GM19467 (cell line): ENCODE results near the gene PSAT1.

Source experiments
- ATAC-seq: cut with Tn5 transposase; IDR thresholded peaks from one replicate; pipeline ENCODE4 v1.9.1; 2021; ENCODE audit warnings: mild to moderate bottlenecking, moderate library complexity; ENCODE audit not compliant: unreplicated experiment

Gene PSAT1

DNA sequence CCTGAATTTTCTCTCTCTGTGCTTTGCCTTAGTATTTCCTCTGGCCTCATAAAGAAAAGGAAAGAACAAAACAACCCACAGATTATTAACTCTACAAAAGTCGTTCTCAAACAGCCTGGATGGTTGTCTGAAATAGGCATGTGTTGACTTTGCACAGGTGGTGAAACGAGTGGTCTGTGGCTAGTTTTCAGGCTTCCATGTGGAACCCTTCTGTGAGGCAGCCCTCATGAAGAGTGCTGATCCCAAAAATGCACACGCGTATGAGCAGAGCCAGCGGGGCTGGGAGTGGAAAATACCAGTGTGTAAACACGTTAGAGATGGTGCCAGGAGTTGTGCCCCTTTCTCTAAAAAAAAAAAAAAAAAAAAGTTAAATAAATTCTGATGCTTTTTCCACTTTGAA lies 4.9 kb upstream of the PSAT1 start:
- ATAC-seq = no peak

DNA sequence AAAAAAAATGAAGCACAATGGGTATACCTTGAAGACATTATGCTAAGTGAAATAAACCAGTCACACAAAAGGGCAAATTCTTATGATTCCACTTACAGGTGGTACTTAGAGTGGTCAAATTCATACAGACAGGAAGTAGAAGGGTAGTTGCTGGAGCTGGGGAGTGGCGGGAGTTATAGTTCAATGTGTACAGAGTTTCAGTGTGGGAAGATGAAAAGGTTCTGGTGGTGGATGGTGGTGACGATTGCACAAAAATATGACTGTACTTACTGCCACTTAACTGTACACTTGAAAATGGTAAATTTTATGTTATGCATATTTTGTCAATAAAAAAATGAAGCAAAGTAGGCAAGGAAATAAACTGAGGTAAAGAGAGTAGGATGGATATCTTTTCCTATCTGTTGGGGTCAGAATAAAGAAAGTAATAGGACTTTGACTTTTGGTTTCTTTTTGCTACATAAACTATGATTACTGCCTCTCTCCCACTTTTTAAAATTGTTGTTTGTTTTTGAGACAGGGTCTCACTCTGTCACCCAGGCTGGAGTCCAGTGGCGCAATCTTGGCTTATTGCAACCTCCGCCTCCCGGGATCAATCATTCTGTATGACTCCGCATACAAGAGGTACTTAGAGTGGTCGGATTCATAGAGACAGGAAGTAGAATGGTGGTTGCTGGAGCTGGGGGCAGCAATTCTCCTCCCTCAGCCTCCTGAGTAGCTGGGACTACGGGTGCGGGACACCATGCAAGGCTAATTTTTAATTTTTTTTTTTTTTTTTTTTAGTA lies 4.0 kb upstream of the PSAT1 start:
- ATAC-seq = no peak

DNA sequence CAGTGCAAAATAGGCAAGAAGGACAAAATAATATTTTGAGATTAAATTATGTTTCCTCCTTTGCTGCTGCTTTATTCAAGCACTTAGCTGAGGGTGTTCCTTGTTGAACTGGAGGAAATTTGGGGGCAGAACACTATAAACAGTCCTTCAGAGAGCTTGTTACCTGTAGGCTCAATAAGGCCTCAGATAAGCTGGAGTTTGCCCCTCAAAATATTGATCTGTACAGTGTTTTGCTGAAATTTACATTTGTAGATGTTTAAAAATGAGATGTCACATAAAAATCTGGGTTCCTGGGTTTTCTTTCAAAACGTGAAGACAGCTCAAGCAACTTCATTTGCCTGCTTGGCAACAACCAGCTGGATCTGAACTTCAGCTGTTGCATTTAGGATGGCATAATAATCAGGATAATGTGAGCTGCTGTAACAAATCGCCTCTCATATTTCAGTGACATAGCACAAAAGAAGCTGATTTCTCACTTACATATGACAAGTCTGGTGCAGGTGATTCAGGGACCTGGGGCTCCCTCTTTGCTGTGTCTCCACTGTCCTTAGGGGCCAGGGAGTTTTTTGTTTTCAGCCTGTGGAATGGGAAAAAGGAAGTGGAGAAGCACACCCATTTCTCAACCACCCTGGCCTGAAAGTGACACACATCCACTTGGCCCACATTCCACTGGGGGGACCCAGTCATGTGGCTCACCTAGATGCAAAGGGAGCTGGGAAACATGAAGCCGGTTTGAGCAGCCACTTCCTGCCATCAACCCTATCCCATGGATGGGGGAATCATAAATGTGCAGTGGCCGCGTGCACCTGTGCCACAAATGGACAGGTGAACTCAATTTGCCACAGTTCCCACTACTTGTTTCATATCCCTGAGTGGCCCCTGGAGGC lies 2.4 kb upstream of the PSAT1 start:
- ATAC-seq = no peak

DNA sequence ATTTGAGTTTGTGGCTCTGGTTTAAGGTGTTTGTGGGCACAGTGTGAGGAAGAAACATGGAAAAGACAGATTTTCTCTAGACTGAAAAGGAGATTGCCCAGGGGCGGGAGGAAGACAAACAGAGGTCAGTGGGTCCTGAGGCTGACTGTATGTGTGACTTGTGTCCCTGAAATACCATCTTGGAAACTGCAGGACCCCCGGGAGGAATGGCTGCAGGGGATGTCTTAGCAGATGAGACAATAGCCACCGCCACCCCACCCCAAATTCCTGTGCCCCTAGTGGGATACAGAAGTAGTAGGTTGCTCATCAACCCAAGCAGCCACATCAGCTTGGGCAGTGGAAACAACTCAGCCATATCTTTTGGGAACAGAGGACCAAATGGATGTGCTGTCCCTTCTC lies 1.7 kb upstream of the PSAT1 start:
- no peak for ATAC-seq

DNA sequence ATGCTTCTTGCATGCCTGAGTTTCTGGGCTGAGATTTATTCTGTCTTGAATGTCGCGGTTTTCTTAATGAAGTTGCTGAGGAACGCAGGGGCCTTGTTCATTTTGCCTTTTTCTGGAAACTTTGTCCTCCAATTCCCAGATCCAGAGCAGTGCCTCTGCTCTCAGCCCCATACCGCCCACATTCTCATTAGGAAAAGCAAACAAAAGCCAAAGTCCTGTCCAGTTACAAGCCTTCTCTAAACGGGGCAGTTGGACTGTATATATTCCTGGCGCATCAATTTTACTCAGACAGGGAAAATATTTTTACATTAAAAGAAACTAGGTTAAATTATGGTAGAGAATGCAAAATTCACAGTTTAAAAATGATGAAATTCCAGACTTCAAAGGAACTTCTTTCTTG lies 1.2 kb upstream of the PSAT1 start:
- ATAC-seq = no peak

DNA sequence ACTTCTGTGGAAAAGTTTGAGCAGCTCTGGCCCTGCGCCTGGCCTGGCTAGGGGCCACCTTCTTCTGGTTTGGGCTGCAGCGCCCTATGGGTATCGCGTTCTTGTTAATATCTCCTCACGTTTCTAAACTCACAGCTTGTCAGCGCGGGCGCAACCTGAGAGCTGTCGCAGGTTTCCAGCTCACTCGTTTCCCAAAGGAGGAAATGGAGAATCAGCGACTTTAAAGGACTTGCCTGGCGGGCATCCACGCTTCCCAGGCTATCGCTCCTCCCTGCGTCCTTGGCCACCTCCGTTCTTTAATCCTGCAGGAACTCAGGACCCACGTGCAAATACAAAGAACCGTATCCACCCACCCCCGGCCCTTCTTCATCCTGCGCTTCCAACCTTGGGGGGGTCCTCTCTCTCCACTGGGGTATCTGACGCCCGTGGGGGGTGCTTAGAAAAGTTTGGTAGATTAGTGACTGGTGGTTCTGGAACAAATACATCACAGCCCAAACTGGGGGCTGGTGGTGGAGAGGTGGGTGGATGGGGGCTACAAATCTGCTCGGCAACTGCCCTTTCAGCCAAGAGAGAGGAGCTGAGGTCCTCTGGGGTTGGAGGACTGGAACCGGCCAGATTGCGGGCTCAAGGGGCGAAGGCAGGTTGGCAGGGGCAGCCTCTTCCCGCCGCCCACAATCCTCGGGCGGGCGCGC lies 578 bp upstream of the PSAT1 start:
- no peak for ATAC-seq

DNA sequence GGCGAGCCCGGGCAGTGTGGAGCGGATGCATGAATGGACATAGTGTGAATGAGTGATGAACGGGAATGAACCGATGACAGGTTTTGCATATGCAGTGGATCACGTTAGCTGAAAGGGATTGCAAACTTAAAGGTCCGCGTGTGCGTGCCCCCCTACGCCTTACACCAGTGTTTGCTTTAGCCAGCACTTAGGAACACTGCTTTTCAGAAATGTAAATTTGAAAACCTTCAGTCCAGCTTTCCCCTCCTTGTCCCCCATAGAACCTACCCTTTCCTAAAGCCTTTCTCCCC lies 692 bp downstream of the PSAT1 start:
- ATAC-seq = no peak

DNA sequence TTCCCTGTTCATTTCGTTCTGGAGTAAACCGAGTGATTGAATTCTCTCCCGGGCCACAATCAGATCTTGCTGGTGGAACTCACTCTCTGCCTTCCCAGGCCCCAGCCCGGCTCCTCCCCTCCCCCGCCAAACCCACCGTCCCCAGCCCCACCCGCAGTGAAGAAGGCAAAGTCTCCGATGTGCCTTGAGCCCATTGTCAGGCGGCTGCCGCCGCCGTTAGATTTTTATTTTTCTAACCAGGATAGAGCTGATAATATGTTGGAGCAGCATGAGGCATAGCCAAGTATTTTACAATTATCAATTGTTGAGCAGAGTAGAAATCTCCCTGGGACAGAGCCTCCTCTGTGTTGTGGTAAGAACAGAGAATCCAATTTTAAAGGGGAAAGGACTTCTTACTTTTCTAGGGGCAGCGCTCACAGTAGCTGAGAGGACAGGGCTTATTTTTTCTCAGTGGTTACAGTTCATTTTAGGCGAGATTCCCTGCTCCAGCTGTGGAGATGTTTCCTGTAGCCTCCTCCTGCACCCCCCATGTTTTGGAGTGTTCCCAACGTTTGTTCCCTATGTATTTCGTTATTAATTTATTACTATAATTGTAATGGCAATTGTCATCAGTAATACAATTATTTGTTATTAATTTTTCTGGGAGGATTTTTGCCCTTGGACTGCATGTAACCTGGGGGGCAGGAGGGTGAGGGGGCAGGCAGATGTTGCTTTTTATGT lies 1.3 kb downstream of the PSAT1 start:
- no peak for ATAC-seq

DNA sequence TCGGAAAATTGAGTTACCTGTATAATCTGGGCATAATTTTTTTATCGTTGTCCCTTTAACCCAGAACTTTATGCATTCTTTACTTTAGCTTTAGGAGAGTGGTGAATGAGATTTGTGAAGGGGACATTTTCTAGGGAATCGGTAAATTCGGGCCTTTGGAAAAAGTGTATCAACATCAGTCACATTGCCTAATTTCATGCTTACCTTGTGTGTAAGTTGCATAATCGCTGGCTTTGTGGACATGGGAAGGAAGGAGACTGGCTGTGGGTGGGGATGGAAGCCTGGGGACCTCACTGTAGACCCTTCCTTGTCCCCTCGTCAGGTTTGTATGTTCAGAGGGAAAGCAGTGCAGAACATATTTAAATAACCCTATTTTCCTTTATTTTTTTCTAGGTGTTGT lies 3.3 kb downstream of the PSAT1 start:
- ATAC-seq = no peak

DNA sequence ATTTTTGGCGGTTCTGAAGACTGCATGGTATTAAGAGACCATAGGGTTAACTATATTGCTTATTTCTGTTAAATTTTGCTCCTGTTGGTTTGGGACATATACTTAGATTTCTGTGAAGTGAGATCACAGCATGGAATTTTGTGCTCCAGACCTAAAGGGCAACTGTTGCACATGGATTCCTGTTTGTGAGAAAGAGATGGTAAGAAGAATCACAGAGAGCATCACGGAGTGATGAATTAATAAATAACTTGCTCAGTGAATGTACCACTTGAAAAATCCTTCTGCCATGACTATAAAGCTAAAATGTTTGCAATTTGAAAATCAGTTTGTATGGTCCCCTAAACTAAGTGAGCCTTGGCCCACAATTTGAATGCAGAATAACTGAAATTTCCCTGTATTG lies 4.5 kb downstream of the PSAT1 start:
- ATAC-seq = no peak

DNA sequence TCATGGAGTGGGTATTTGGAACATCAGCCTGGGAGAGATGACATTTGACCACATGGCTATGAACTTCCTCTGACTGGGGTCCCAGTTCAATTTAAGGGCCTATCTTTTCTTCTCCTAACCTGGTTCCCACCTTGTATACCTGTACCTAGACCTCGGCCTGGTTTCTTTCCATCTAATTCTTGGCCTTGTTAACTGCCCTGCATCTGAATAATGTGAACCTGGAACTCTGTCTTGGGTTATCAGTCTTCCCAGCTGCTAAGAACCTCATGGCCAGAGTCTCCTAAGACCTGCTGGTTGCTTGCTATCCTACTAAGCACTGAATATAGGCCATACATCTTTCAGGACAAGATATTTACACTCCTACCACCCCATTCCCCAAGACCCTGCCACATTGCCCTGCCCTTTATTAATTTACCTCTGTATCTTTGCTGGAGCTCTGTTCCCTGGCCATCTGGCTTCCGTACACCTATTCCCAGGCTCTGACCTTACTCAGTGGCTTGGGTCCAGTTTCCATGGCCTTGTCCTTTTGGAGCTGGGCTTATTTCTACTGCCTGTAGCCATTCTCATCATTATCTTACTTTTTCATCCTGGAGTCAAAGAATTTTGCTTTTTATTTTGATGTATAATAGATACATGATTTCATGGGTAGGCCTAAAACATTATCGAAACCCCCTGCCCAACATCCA lies 6.6 kb downstream of the PSAT1 start:
- ATAC-seq = no peak

DNA sequence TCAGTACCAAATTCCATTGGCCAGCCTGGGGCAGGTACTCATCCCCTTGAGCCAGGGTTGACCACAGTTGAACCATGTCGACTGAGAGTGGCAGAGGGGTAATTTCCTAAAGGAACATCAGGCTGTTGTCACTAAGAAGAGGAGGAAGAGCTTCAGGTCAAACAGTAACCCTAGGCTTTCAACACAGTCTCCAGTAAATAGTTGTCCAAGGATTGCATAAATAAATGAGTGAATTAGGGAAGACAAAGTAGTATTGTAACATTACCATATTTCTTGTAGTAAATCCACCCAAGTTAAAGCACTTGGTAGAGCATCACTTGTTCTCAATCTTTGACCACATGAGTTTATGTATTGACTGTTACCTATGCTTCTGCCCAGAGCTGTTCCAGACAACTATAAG lies 7.4 kb downstream of the PSAT1 start:
- ATAC-seq = no peak

DNA sequence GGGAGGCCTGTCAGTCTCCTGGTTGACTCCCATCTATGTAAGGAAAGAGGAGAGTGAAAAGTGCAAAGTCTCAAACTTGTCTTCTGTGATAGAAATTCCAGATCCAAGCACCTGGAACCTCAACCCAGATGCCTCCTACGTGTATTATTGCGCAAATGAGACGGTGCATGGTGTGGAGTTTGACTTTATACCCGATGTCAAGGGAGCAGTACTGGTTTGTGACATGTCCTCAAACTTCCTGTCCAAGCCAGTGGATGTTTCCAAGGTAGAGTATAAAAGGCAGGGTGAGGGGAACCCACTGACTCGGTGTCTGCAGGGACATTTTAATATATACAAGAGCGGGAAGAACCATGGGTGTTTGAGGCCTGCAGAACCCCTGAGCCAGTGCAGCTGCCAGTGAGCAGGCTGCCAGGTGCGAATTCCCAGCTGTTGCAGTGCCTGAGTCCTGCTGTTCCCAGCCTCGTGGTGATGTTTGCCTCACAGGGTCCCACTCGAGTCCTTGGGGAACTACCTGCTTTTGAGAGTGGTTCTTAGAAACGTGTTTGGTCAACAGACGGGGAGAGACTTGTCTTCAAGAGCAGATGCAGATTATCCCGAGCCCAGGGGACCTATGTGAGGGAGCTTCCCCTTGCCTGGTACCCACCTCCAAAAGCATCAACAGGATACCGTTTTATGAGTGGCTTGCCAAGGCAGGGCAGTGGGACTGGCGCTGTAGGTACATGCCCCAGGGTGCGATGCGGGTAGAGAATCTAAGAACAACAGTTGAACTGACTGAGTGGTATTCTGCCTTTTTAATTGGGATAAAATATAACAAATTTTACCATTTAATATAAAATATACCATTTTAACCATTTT lies 9.5 kb downstream of the PSAT1 start:
- no peak for ATAC-seq

DNA sequence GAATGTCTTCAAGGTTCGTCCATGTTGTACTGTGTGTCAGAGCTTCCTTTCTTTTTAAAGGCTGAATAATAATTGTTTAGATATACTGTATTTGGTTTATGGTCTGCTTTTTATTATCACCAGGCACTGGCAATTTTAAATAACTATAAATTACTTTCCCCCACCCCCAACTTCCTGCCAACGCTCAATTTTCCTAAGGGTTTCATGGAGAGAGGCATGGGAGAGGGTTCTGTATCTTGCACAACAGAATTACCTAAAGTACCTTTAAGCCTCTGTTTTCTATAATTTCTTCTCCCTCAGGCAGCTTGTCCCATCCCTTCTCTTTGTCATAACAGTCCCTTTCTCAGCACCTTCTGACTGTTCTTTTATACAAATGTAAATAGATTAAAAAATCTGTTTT lies 10.4 kb downstream of the PSAT1 start:
- ATAC-seq = no peak

DNA sequence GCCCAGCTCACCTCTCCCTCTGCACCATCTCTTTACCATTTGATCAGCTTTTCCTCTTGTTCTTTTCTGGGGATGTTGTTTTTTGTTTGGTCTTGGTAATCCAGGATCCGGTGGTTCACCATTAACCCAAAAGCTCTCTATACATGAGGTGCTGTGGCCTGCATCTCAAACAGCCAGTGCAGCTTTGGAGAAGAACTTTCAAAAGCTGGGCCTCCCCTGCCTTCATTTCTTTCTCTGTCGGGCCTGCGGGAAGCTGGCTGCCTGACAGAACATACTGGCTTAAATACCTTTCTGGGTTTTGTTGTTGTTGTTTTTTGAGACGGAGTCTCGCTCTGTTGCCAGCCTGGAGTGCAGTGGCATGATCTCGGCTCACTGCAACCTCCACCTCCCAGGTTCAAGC lies 12.1 kb downstream of the PSAT1 start:
- ATAC-seq = no peak

DNA sequence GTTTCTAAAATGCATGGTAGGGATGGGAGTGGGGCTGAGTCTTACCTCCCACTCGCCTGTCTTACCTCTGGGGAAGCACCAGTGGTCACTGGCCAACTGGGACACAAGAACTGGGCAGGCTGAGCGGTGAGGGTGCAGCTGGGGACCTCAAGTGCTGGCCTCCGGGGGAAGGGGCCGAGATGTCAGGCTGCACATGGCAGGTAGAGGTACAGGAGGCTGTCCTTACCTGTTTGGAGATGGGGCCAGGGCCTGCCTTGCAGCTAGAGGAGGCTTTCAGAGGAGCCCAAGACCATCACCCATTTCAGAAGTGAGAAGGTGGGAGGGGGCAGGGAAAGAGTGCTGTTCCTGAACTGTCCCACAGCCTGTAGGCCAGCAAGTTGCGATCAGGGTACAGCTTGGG lies 14.2 kb downstream of the PSAT1 start:
- no peak for ATAC-seq

DNA sequence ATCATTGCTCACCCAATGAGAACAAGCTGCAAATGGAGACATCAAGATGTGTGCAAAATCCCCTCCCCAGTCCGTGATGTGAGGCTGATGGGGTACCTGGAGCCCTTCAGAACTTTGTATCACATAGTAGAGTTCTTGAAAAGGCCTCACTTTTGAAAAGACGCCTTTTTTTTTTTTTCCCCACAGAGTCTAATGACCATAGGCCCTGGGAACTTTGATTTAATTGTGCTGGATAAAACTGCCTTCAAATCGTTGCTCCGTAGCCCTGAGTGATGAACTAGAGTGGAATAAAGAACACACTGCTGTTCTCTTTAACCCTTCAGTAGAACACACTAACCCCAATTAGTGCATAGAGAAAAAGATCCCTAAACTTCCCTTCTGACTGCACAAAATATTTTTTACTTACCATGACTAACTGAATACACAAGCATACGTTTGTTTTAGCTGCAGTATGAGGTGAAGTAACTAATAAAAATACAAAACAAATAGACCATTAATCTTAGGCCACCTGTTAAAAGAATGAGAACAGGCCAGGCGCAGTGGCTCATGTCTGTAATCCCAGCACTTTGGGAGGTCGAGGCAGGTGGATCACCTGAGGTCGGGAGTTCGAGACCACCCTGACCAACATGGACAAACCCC lies 15.1 kb downstream of the PSAT1 start:
- ATAC-seq = no peak

DNA sequence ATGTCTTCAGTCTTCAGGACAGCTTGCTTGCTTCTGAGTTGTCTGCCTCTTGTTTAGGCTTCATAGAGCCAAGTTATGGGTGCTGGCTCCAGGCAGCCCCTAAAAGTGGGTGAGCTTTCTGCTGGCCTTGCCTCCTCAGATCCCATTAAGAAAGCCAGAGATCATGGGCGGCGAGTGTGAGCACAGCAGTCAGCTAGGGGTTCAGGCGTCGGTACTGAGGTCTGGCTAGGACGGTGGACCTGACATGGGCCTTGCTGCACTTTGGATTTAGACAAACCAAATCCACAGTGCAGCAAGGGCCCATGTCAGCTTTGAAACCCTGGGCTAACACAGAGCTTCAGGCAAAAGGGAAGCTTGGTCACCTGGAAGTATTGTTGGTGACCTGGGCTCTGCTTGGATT lies 17.6 kb downstream of the PSAT1 start:
- no peak for ATAC-seq
